ENCODE results near the gene SUFU.

GRCh38 chr10:102598243-102598642 lies 94.5 kb downstream of the SUFU start:
- TF ChIP-seq CTCF (IDR thresholded peaks at IDR 0.05): no peak
- no peak for TF ChIP-seq EZH2 (IDR thresholded peaks at IDR 0.05)
- TF ChIP-seq EZH2phosphoT487 (IDR thresholded peaks at IDR 0.05): no peak
